HG03025 (cell line): ENCODE measurements around the gene SLC25A46.
"Not testable (repeated sequence)": the region's sequence is repeated elsewhere in the genome, so short reads cannot be mapped to it uniquely, and the experiment has no call there.

Source experiments
- ATAC-seq: cut with Tn5 transposase; IDR thresholded peaks from one replicate; pipeline ENCODE4 v1.9.1; 2021; ENCODE audit warnings: mild to moderate bottlenecking, moderate library complexity; ENCODE audit not compliant: unreplicated experiment, low FRiP score

Gene SLC25A46

GRCh38 chr5:110738812-110739651 lies at the start of gene SLC25A46:
Gene SLC25A46 (plus strand): TSS chr5:110739007. CDS start chr5:110739120, 113 bp downstream.
- peak; percentile 99 for ATAC-seq

- ATAC-seq, result not testable (repeated sequence)
Measured at GRCh38 chr5:110690587-110690986, 48.2 kb upstream of the SLC25A46 start.

- ATAC-seq, result not testable (repeated sequence)
Measured at GRCh38 chr5:110692669-110693068, 46.1 kb upstream of the SLC25A46 start.

- no peak for ATAC-seq
Measured at GRCh38 chr5:110702300-110702699, 36.5 kb upstream of the SLC25A46 start.

- ATAC-seq, result no peak
Measured at GRCh38 chr5:110702704-110703103, 36.1 kb upstream of the SLC25A46 start.

GRCh38 chr5:110703481-110703880 lies 35.3 kb upstream of the SLC25A46 start:
- no peak for ATAC-seq

GRCh38 chr5:110705349-110705748 lies 33.5 kb upstream of the SLC25A46 start:
- no peak for ATAC-seq

GRCh38 chr5:110707260-110707844 lies 31.5 kb upstream of the SLC25A46 start:
- no peak for ATAC-seq

- no peak for ATAC-seq
Measured at GRCh38 chr5:110716247-110717245, 22.3 kb upstream of the SLC25A46 start.

GRCh38 chr5:110718311-110718710 lies 20.5 kb upstream of the SLC25A46 start:
- no peak for ATAC-seq

GRCh38 chr5:110726249-110727024 lies 12.4 kb upstream of the SLC25A46 start, which contains the start of gene TMEM232:
Gene TMEM232 (minus strand): TSS chr5:110726671. CDS start chr5:110667352, 59,319 bp downstream.
- ATAC-seq, result peak; percentile 92

- peak; percentile 33 for ATAC-seq
Measured at GRCh38 chr5:110727025-110727314, 11.8 kb upstream of the SLC25A46 start.

GRCh38 chr5:110731499-110731898 lies 7.3 kb upstream of the SLC25A46 start:
- not testable (repeated sequence) for ATAC-seq

GRCh38 chr5:110734101-110734500 lies 4.7 kb upstream of the SLC25A46 start:
- ATAC-seq, result no peak

- ATAC-seq, result no peak
Measured at GRCh38 chr5:110735556-110735955, 3.3 kb upstream of the SLC25A46 start.

- no peak for ATAC-seq
Measured at GRCh38 chr5:110736753-110737152, 2.1 kb upstream of the SLC25A46 start.

- ATAC-seq, result peak; percentile 61
Measured at GRCh38 chr5:110738503-110738811, 350 bp upstream of the SLC25A46 start.

GRCh38 chr5:110751902-110752762 lies 13.3 kb downstream of the SLC25A46 start:
- ATAC-seq, result peak; percentile 99

GRCh38 chr5:110752953-110753352 lies 14.1 kb downstream of the SLC25A46 start:
- ATAC-seq, result peak; percentile 13
